ENCODE results near the gene PPP2R3B.
A peak's percentile ranks its signal among the peaks of the same experiment; 100 is the strongest.
"Not testable (repeated sequence)": the region's sequence is repeated elsewhere in the genome, so short reads cannot be mapped to it uniquely, and the experiment has no call there.

The PPP2R3B gene

DNA sequence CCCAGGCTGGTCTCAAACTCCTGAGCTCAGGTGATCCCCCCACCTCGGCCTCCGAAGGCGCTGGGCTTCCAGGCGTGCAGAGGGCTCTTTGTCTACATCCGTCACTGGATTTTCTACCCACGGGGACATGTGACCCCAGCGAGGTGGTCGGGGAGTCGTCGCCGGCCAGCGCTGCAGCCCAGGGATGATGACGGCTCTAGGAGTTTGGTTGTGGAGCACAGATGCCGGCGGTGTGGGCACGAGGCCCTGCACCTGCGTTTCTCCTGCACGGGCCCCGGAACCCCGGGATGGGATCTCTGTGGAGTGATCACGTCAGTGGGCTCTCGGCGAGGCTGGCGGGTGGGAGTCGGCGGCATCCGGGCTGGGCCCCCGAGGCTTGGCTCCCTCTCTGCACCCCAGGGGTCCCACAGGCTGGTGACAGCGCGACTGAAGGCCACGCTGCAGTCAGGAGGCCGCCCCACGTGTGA is 59.0 kb downstream of the PPP2R3B start:
- no peaks in the 10 kb centered on the region for H3K9me3 ChIP-seq
- H3K4me3 ChIP-seq = no peak overlapping the region
- H3K27me3 ChIP-seq = peaks cover 0 to 44% of the 10 kb centered on the region in 2 donors
- peak in 1 of 2 donors; percentile 59 for DNase-seq
- peaks cover 0 to 23% (median 15%) of the 10 kb centered on the region in 4 donors for H3K4me1 ChIP-seq
- peaks cover 0 to 2% (median 0%) of the 10 kb centered on the region in 3 donors for H3K36me3 ChIP-seq
- no peak overlapping the region for H3K27ac ChIP-seq
- TF ChIP-seq, protein P1, sequence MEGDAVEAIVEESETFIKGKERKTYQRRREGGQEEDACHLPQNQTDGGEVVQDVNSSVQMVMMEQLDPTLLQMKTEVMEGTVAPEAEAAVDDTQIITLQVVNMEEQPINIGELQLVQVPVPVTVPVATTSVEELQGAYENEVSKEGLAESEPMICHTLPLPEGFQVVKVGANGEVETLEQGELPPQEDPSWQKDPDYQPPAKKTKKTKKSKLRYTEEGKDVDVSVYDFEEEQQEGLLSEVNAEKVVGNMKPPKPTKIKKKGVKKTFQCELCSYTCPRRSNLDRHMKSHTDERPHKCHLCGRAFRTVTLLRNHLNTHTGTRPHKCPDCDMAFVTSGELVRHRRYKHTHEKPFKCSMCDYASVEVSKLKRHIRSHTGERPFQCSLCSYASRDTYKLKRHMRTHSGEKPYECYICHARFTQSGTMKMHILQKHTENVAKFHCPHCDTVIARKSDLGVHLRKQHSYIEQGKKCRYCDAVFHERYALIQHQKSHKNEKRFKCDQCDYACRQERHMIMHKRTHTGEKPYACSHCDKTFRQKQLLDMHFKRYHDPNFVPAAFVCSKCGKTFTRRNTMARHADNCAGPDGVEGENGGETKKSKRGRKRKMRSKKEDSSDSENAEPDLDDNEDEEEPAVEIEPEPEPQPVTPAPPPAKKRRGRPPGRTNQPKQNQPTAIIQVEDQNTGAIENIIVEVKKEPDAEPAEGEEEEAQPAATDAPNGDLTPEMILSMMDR (IDR thresholded peaks at IDR 0.05) = no peak
- intact Hi-C loops (cut with DNase I; ENCODE audit: low total_unique reads) = no loop called here

DNA sequence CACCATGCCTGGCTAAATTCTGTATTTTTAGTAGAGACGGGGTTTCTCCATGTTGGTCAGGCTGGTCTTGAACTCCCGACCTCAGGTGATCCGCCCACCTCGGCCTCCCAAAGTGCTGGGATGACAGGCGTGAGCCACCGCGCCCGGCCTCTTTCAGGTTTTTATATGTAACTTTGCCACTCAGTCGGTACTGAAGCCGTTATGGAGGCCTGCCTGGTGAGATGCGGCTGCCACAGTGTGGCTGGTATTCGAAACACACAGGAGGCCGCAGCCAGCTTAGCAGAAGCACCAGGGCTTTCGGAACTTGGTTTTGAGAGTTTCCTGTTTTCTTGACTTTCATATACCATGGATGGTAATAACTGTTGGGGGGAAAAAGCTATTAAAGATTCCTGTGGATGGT is 62.0 kb downstream of the PPP2R3B start:
- intact Hi-C loops (cut with DNase I; ENCODE audit: low total_unique reads); H3K4me3 ChIP-seq; H3K36me3 ChIP-seq; H3K27ac ChIP-seq; H3K9me3 ChIP-seq: not testable (repeated sequence)
- Histone ChIP-seq H3K27me3 (peaks cover 0 to 21% of the 10 kb centered on the region in 2 donors), H3K4me1 (peaks cover 0 to 25% (median 15%) of the 10 kb centered on the region in 4 donors)
- peak in 1 of 2 donors; percentile 51 for DNase-seq

DNA sequence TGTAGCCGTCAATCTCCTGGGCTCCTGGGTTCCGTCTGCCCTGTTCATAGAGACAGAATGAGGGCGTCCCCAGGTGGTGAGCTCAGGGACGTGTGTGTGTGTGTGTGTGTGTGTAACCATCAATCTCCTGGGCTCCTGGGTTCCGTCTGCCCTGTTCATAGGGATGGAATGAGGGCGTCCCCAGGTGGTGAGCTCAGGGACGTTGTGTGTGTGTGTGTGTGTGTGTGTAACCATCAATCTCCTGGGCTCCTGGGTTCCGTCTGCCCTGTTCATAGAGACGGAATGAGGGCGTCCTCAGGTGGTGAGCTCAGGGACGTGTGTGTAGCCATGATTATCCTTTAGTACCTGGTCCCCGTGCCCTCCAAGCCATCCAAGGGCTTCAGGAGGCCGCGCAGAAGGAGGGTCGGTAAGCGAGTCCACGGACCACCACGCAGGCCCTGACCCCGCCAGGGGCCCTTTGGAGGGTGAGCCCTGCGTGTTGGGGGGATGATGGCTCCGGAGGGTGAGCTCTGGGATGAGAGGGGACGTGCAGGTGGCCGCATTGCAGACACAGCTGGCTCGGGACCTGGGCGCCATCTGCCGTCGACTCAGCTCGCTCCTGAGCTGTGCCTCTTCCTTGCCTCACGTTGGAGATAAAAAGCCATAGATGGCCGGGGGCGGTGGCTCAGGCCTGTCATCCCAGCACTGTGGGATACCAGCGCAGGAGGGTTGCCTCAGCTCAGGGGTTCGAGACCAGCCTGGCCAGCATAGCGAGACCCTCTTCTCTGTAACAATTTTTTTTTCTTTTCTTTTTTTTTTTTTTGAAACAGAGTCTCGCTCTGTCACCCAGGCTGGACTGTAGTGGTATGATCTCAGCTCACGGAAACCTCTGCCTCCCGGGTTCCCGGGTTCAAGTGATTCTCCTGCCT is 62.7 kb downstream of the PPP2R3B start:
- peaks cover 0 to 21% of the 10 kb centered on the region in 2 donors for H3K27me3 ChIP-seq
- H3K9me3 ChIP-seq = no peaks in the 10 kb centered on the region
- H3K36me3 ChIP-seq = no peaks in the 10 kb centered on the region
- H3K4me3 ChIP-seq = no peak overlapping the region
- peaks cover 0 to 29% (median 17%) of the 10 kb centered on the region in 4 donors for H3K4me1 ChIP-seq
- H3K27ac ChIP-seq = no peak overlapping the region
- TF ChIP-seq, protein P1 (IDR thresholded peaks at IDR 0.05) = no peak
- intact Hi-C loops (cut with DNase I; ENCODE audit: low total_unique reads) = no loop called here
- peak; percentile 12 to 63 for DNase-seq

DNA sequence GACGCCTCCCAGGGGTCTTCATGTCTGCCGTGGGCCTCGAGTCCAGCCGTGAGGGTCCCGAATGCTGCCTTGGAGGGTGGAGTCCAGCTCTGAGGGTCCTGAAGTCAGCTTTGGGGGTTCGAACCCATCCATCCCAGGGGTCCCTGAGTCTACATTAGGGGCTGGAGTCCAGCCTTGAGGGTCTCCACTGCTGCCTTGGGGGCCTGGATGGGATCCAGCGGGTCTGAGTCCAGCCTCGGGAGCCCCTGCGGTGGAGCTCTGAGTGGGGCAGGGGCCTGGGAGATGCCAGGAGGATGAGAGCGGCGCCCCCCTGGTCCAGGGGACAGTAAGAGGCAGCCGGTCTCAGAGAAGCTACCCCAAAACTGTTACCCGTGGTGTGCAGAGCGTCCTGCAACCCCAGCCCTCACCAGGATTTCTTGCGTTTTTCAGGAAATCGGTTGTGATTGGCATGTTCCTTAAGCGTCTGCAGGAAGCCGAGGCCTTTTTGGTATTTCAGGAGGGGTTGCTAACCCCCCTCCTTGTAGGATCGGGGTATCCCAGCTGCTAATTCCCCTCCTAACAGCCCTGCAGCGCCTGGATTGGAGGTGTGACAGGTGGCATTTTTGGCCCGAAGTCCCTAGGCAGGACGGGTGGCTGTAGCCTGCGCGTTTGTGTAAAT is 66.5 kb downstream of the PPP2R3B start:
- H3K27ac ChIP-seq = peak overlapping the region; percentile 84 to 89
- DNase-seq = peak; percentile 26 to 72
- no peaks in the 10 kb centered on the region for H3K9me3 ChIP-seq
- H3K4me3 ChIP-seq = peak overlapping the region; percentile 76 to 97
- H3K4me1 ChIP-seq = peaks cover 0 to 38% (median 17%) of the 10 kb centered on the region in 4 donors
- TF ChIP-seq, protein P1 (IDR thresholded peaks at IDR 0.05) = no peak
- peaks cover under 1 to 12% (median 8%) of the 10 kb centered on the region in 3 donors for H3K36me3 ChIP-seq
- intact Hi-C loops (cut with DNase I; ENCODE audit: low total_unique reads) = no loop called here
- peaks cover 0 to 11% of the 10 kb centered on the region in 2 donors for H3K27me3 ChIP-seq

DNA sequence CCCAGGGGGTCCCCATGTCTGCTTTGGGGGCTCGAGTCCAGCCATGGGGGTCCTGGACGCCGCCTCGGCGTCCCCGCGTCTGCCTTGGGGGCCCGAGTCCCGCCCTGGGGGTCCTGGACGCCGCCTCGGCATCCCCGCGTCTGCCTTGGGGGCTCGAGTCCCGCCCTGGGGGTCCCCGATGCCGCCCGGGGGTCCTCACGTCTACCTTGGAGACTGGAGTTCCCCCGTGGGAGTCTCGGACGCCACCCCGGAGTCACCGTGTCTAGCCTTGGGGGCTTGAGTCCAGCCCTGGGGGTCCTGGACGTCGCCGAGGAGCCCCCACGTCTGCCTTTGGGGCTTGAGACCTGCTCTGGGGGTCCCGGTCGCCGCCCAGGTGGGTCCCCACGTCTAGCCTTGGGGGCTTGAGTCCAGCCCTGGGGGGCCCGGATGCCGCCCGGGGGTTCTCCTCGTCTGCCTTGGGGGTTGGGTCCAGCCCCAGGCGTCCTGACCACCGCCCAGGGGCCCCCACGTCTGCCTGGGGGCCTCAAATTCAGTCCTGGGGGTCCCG is 67.1 kb downstream of the PPP2R3B start:
- peaks cover 0 to 9% of the 10 kb centered on the region in 2 donors for H3K27me3 ChIP-seq
- peaks cover 7 to 18% (median 14%) of the 10 kb centered on the region in 3 donors for H3K36me3 ChIP-seq
- DNase-seq = peak; percentile 26 to 75
- no peaks in the 10 kb centered on the region for H3K9me3 ChIP-seq
- peaks cover 0 to 38% (median 17%) of the 10 kb centered on the region in 4 donors for H3K4me1 ChIP-seq
- peak overlapping the region; percentile 84 to 89 for H3K27ac ChIP-seq
- TF ChIP-seq, protein P1 (IDR thresholded peaks at IDR 0.05) = no peak
- intact Hi-C loops (cut with DNase I; ENCODE audit: low total_unique reads) = loop anchor here (5.0 to 10.0 kb wide), 3 partner anchors 68 to 1133 kb away; partner anchors contain the start of genes ASMTL, PPP2R3B and SLC25A6
- peak overlapping the region; percentile 76 to 97 for H3K4me3 ChIP-seq

Data from tibial artery (tissue), 4 donors.